Muscle of leg (tissue), 11 donors: ENCODE measurements around the gene ENPP1. TPM values are rescaled to one million over a fixed set of nuclear protein-coding genes. Genes with fewer than 3 reads are reported as not detected.

Experiments used
- DNase-seq: peaks from one replicate; pipeline ENCODE4 v3.0.0; 2013
- H3K27ac ChIP-seq: one replicate; pipeline ENCODE4 v1.5.1; 2013; ENCODE audit warnings: mild to moderate bottlenecking, low read length, control low read depth
- H3K27me3 ChIP-seq: one replicate; pipeline ENCODE4 v1.6.1; 2013; ENCODE audit warnings: low read length; ENCODE audit not compliant: control insufficient read depth, insufficient read depth
- H3K36me3 ChIP-seq: one replicate; pipeline ENCODE4 v1.6.1; 2013; ENCODE audit warnings: low read length; ENCODE audit not compliant: control insufficient read depth, insufficient read depth
- H3K4me1 ChIP-seq: one replicate; pipeline ENCODE4 v1.6.1; 2013; ENCODE audit warnings: low read length; ENCODE audit not compliant: control insufficient read depth, insufficient read depth
- H3K4me3 ChIP-seq: one replicate; pipeline ENCODE4 v1.5.1; 2013; ENCODE audit warnings: low read length, control low read depth
- H3K9me3 ChIP-seq: replicated peaks from 2 replicates; pipeline ENCODE4 v1.6.1; 2013; ENCODE audit warnings: low read depth, low read length; ENCODE audit not compliant: control insufficient read depth
- WGBS: methylation state at CpG from one replicate; pipeline ENCODE4 v1.1.5; 2013; ENCODE audit warnings: missing lambda C conversion rate; ENCODE audit not compliant: insufficient coverage; 5-methylcytosine and 5-hydroxymethylcytosine counted together
- polyA plus RNA-seq, 8 donors: library from polyadenylated mRNA; unstranded; fragments of 120-200 nt; gene quantifications; one replicate each; pipeline versions ENCODE4 v1.2.1 to v1.2.3, GENCODE V29; 2013; ENCODE audit warnings: inconsistent platforms in 1 of 8, low replicate concordance in 1 of 8; ENCODE audit not compliant: insufficient read length in 8 of 8, insufficient read depth in 1 of 8
- total RNA-seq: library from RNA; stranded (reverse); fragments of 120-200 nt; gene quantifications from one replicate; pipeline ENCODE4 v1.2.4, GENCODE V29; 2013

The ENPP1 gene
- total and polyA plus RNA-seq, 9 donors = 7.9 to 16.1 (median 9.3) TPM

DNA sequence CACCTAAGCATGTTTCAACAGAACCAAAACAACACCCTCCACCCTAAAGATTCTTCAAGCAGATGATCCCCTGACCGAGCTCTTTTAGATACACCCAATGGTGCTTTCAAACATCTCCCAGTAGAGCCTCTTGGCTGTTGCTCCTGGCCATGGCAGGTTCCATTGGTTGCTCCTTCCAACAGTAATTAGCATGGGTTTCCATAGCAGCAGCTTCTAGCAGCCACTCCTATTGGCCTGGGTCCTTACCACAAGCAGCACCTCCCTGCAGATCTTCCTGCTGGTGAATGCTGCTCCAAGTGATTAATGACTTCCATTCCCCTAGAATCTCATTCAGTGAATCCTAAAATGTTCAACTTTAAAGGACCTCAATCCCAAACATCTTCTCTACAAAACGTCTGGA lies 129.4 kb downstream of the ENPP1 start:
- DNase-seq = peak; percentile 88
- H3K27me3 ChIP-seq = no peaks in the 10 kb centered on the region
- H3K36me3 ChIP-seq = no peaks in the 10 kb centered on the region
- peak overlapping the region; percentile 74 for H3K27ac ChIP-seq
- peaks cover 6% of the 10 kb centered on the region for H3K4me1 ChIP-seq
- H3K4me3 ChIP-seq = no peak overlapping the region
- H3K9me3 ChIP-seq = no peaks in the 10 kb centered on the region
- 33% methylated on average over 2 of the region's 2 CpGs for WGBS

DNA sequence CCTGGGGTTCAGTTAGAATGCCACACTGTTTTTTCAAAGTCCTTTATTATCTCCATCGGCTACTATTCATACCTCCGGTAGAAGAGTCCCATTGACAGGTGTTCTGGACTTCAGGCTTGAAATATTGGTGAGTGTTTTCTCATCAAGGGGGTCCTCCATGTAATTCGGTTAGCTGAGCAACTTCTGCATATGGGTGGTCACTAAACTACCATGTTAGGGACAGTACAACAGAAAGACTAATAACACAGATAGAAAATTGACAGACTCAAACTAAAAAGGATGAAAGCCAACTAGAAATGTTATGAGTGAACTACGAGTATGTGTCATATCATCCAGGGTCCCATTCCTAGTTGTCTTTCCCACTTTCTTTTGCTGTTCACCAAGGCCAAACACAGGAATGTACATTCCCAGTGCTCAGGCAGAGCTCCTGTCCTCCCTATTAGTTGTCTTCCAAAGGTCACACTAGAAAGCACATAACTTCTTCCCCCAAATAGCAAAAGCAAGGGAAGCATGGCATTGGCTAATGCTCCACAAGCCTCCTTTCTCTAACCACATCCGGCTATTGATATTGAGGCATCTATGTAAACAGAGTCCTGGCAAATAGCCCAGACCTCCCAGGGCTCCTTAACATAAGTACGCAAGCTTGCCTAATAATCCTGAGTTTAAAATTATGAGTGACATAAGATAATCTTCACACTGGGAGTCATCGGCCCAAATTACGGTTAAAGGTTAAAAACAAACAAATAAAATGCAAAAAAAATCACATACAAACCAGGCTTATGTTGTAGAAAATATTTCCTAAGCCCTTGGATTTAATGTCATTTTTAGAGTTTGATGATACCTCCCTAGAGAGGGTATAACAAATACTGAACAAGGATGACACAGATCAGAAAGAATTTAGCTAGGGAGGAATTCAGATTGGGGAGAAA lies 130.1 kb downstream of the ENPP1 start:
- H3K27ac ChIP-seq = peak overlapping the region; percentile 74
- no peaks in the 10 kb centered on the region for H3K9me3 ChIP-seq
- H3K4me3 ChIP-seq = no peak overlapping the region
- no peaks in the 10 kb centered on the region for H3K36me3 ChIP-seq
- H3K4me1 ChIP-seq = peaks cover 6% of the 10 kb centered on the region
- WGBS = no CpG with 5 or more reads among the region's 8 CpGs
- H3K27me3 ChIP-seq = no peaks in the 10 kb centered on the region
- peak; percentile 86 for DNase-seq

Other genes starting within 250 kb of the ENPP1 start
- gene ARG1, start 234.8 kb upstream of the ENPP1 start, total RNA-seq = 0.27 TPM
- gene ARG1, start 234.8 kb upstream of the ENPP1 start, polyA plus RNA-seq = 1 to 10 TPM in 2 of 8 donors, under 1 TPM in 6; 0.27 to 1.8 (median 0.71) TPM
- gene MED23, start 179.8 kb upstream of the ENPP1 start, total RNA-seq = 26.4 TPM
- gene MED23, start 179.8 kb upstream of the ENPP1 start, polyA plus RNA-seq = 10 to 100 TPM; 16.3 to 25.0 (median 20.9) TPM
- gene ENPP3, start 170.7 kb upstream of the ENPP1 start, total RNA-seq = 0.31 TPM
- 1 to 10 TPM in 1 of 8 donors, under 1 TPM in 7; 0.16 to 2.9 (median 0.35) TPM for gene ENPP3, start 170.7 kb upstream of the ENPP1 start, polyA plus RNA-seq
- gene OR2A4, start 106.6 kb upstream of the ENPP1 start, total RNA-seq = not detected
- gene OR2A4, start 106.6 kb upstream of the ENPP1 start, polyA plus RNA-seq = under 1 TPM in 1 of 8 donors, not detected in 7; 0.14 TPM
- gene CTAGE9, start 97.0 kb upstream of the ENPP1 start, total RNA-seq = not detected
- gene CTAGE9, start 97.0 kb upstream of the ENPP1 start, polyA plus RNA-seq = under 1 TPM in 1 of 8 donors, not detected in 7; 0.17 TPM
- gene CCN2, start 143.4 kb downstream of the ENPP1 start, total RNA-seq = 16.0 TPM
- gene CCN2, start 143.4 kb downstream of the ENPP1 start, polyA plus RNA-seq = 10 to 100 TPM; 27.5 to 86.5 (median 41.6) TPM